GM19023 (cell line): ENCODE results near the gene MRPL48.
"Not testable (repeated sequence)": the region's sequence is repeated elsewhere in the genome, so short reads cannot be mapped to it uniquely, and the experiment has no call there.

Experiments used
- ATAC-seq: cut with Tn5 transposase; IDR thresholded peaks from one replicate; pipeline ENCODE4 v1.9.1; 2021; ENCODE audit warnings: mild to moderate bottlenecking, moderate library complexity; ENCODE audit not compliant: unreplicated experiment

The MRPL48 gene

DNA sequence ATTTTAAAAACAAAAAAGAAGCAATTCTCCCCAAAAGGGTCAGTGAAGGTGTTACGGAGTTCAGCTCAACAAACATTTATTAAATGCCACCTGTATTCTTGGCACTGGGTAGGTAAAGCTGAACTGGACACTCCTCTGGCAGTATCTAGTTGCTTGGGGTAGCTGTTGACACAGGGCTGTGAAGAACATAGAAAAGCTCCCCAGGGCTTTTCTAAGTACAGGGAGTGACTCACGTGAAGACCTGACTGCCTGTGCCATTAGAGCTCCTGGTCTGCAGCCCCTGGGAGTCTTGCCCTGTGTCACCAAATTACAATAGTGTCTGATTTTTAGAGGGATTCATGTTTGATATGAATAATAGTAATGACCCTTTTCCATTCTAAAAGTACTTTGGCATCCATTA lies 45.4 kb downstream of the MRPL48 start:
- ATAC-seq: no peak

DNA sequence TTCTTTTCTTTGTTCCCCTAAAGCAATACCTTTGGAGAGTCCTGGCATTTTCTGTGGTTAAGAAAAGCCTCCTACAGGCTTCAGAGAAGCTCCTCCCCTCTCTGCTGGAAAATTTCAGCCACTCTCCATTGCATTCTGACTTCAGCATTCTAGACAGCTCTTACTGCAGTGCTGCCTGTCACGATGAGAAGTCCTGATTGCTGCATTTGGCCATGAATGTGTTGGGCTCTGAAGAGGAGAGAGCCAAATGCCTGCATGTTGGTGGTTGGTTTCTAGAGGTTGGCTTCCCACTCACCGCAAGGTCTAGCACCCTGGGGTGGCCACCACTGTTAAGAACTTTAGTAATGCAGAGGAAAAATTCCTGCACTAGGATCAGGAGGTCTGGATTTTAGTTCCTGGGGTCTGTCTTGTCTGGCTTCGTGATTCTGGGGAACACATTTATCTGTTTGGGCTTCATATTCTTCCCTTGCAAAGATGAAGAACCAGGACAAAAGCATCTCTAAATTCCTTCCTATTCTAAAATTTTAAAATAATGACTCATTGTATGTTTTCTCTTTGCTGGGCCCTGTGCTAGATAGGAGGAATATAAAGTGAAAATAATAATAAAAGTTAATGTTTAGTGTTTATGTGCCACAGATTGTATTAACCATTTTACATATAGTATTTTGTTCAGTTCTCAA lies 50.9 kb downstream of the MRPL48 start:
- no peak for ATAC-seq

DNA sequence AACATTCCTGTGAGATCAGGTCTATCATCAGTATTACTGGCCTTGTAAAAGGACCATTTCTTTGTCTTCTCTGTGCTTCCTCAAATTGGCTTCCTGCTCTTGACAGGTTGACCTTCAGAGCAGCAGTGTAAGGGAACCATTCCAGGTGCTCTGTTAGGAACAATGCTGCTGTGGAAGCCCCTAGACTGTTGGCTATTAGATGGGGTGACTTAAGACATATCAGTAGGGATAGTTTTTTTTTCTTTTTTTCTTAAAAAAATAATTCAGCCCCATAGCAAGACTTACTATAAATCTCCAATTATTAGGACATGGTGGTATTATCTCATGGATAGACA lies 51.4 kb downstream of the MRPL48 start:
- no peak for ATAC-seq

DNA sequence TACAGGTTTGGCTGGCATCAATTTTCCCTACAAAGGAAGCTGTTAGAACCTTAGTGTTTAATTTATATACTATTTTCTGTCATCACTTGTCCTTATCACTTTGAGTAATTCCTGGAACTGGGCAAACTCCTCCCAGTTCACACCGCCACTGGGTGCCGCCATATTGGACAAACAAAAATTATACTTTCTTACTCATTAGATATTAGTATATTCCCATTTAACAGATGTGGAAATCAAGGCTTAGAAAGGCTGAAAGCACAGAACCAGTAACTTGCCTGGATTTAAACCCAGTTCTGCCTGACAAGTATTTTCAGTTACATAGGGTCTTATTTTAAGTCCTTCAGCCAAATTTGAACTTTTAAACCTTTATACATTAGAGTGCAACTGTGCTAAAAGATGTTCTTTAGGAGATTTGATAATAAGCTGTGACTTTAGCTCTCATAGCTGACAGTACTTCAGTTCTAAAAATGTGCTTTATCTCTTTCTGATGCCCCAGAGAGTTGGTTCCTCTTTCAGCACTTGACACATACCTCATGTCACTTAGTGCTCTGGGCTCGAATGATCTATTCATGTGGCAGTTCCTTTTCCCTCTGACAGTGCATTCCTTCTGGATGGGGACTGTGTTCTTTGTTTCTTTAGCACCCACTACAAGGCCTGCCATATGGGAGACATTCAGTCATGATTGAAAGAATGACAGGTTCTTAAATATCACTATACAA lies 63.5 kb downstream of the MRPL48 start:
- no peak for ATAC-seq

GRCh38 chr11:73852049-73852448 lies 64.4 kb downstream of the MRPL48 start:
- no peak for ATAC-seq

GRCh38 chr11:73854680-73855079 lies 67.0 kb downstream of the MRPL48 start:
- no peak for ATAC-seq

- ATAC-seq: no peak
Observed at GRCh38 chr11:73856031-73856567, 68.4 kb downstream of the MRPL48 start.

GRCh38 chr11:73859671-73860070 lies 72.0 kb downstream of the MRPL48 start:
- ATAC-seq: no peak

- no peak for ATAC-seq
Observed at GRCh38 chr11:73860202-73860601, 72.5 kb downstream of the MRPL48 start.

GRCh38 chr11:73862986-73863385 lies 75.3 kb downstream of the MRPL48 start:
- ATAC-seq: no peak

GRCh38 chr11:73866095-73866579 lies 78.5 kb downstream of the MRPL48 start:
- no peak for ATAC-seq

GRCh38 chr11:73866586-73866996 lies 78.9 kb downstream of the MRPL48 start:
- ATAC-seq: no peak

GRCh38 chr11:73869332-73869949 lies 81.8 kb downstream of the MRPL48 start:
- ATAC-seq: no peak

GRCh38 chr11:73870261-73870660 lies 82.6 kb downstream of the MRPL48 start:
- no peak for ATAC-seq

- no peak for ATAC-seq
Observed at GRCh38 chr11:73872749-73873357, 85.2 kb downstream of the MRPL48 start.

DNA sequence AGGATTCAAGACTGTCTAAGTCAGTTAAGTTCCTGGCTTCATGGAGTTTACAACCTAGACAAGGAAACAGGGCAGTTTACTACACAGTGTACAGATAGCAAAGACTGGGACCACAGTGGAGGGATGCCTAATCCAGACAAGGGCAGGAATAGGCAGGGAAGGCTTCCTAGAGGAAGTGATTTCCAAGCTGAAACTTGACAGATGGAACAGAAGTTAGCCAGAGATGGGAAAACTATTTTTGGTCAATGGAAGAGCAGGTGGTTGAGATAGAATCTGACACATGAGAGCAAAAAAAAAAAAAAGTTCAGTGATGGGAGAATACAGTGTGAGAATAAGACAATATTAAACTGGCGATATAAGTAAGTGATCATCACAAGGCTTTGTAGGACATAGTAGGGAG lies 87.7 kb downstream of the MRPL48 start:
- ATAC-seq: no peak

DNA sequence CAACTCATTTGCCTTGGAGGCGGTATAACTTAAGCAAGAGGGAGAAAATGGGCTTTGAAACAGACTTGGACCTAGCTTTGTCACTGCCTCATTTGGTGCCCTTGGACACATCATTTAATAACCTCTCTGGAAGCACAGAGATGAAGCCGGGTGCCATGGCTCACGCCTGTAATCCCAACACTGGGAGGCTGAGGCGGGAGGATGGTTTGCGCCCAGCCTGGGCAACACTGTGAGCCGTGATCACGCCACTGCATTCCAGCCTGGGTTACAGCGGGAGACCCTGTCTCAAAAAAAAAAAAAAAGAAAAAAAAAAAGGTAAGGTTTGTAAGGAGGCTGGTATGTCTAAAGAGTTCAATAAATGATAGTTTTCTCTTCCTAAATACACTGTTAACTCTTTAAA lies 88.2 kb downstream of the MRPL48 start:
- ATAC-seq: no peak

GRCh38 chr11:73876424-73877310 lies 89.0 kb downstream of the MRPL48 start, which contains the start of the genes COA4 and PAAF1:
TSS of gene COA4 (minus strand) at chr11:73876846. CDS start at chr11:73873378, 3,468 bp downstream.
TSS of gene PAAF1 (plus strand) at chr11:73876999. CDS start at chr11:73877022, 23 bp downstream.
- peak; percentile 96 for ATAC-seq

DNA sequence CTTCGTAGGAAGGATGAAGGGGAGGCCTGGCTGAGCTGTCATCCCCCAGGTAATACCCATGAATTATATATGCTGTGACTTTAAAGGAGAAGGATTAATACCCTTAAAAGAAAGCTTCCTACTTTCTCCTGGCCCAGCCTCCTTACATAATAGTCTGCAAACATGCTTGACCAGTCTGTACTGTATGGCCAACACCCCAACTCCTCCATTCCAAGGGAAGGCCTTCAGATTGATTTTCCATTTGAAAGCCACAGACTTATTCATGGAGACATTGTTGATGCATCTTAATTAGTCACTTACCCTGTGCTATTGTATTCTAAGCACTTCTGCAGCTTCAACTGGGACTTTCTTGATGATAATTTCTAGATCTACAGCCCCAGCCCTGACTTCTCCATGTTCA lies 91.1 kb downstream of the MRPL48 start:
- ATAC-seq: no peak

- ATAC-seq: not testable (repeated sequence)
Observed at GRCh38 chr11:73880449-73880848, 92.8 kb downstream of the MRPL48 start.
